HG03039 (cell line): Measurements from ENCODE around the gene RNF39.
A peak's percentile ranks its signal among the peaks of the same experiment; 100 is the strongest.

Experiments used
- ATAC-seq: cut with Tn5 transposase; IDR thresholded peaks from one replicate; pipeline ENCODE4 v1.9.1; 2021; ENCODE audit warnings: mild to moderate bottlenecking, moderate library complexity; ENCODE audit not compliant: unreplicated experiment

The RNF39 gene

DNA sequence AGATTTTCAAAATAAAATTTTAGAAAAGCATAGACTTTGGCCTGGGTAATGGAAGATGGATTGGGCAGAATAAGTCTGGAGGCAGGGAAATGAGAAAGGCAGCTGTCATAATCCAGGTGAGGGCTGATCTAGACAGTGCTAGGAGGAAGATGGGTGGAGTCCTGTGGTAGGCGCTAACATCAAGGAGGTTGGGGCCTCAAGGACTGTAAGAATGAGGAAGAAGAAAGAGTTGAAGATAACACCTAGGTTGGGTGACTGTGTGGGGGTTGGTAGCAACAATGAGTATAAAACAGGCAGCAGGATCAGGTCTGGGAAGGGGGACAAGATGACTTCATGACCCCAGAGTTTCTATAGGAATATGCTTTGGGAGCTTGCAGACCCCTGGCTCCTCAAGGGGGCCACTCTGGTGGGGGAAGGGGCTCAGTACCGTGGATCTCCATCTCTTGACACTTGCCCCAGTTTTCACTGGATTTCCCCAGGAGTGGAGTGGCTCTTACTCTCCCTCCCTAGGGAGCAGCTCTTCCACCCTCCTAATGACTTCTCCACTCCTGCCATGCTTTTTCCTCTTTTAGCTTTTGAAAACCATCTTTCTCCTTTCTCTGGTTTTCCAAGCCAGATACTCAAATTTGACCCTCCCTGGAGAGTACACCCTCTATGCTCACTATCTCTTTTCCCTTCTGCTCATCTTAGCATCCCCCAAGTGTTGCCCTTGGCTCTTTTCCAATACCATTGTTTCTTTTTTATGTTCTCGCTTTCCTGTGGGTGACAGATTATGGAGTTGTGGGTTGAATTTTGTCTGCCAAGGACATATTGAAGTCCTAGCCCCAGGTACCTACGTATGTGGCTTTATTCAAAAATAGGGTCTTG is 22.6 kb upstream of the RNF39 start:
- ATAC-seq = no peak

DNA sequence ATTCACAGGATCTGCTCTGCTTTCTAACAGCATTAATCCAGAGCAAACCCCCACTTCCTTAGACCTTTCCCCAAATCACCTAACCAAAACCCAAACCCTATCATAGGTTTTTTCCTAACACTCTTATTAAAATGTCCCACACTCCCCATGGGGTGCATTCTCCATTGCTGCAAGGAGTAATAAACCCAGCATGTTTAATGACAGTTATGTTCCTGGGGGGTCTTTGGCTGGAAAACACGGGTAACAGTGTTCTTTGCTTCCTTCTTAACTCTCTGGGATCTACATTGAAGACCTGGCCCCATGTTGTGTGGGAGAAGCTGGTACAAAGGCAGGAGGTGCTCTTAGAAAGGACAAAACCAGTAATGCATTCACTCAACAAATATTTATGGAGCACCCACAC is 21.3 kb upstream of the RNF39 start:
- no peak for ATAC-seq

DNA sequence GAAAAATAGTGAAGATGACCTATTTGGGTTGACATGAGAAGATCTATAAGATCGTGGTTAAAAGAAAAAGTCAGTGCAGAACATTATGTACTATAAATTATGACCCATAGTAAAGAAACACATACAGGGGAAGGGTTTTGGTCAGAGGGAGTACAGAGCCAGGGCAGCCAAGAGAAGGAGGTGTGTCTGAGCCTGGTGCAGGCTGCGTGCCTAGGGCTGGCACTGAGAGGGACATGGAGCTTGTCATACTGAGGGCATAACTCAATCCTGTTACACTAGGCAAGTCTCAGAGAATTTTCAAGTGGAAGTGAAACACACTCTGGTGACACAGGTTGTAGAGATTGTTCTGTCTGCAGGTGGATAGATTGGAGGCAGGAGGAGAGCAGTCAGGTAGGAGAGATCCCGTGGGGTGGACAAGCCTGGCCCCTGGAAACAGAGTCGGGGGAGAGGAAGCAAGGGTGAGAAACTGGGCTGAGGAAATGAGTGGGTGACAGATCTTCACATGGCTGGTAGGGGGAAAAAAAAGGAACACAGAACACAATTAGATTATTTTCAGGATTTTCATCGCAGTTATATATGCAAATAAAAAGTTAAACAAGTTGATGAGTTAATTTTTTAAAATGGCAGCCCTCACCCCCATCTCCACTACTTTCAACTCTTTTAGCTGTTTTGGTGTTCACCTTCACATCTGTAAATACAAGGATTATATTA is 18.5 kb upstream of the RNF39 start:
- ATAC-seq = no peak

DNA sequence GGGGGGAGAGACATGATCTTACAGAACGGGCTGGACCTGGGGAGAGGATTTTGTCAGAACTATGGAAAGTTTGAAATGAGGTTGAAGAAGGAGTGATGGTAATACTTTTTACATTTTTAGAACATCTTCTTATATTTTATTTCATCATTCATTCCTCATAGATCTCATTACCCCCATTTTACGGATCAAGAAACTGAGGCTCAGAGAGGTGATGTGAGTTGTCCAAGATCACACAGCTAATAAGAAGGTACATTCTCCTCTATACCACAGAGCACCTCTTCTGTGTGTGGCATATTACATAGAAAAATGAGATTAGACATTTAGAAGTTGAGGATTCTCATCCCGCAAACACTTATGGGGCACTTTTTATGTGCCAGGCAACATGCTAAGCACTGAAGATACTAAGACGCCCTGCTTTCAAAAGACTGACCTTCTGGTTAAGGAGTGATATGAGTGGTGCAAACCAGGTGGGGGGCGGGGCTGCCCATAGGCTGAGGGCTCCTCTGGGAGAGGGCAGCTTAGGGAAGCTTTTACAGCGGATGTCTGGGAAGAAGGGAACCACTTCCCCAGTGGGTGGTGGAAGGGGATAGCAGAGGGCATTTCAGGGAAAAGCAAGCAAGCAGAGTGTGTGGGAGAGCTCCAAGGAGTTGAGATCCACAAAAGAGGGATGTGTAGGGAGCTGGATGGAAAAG is 17.4 kb upstream of the RNF39 start:
- ATAC-seq = no peak

DNA sequence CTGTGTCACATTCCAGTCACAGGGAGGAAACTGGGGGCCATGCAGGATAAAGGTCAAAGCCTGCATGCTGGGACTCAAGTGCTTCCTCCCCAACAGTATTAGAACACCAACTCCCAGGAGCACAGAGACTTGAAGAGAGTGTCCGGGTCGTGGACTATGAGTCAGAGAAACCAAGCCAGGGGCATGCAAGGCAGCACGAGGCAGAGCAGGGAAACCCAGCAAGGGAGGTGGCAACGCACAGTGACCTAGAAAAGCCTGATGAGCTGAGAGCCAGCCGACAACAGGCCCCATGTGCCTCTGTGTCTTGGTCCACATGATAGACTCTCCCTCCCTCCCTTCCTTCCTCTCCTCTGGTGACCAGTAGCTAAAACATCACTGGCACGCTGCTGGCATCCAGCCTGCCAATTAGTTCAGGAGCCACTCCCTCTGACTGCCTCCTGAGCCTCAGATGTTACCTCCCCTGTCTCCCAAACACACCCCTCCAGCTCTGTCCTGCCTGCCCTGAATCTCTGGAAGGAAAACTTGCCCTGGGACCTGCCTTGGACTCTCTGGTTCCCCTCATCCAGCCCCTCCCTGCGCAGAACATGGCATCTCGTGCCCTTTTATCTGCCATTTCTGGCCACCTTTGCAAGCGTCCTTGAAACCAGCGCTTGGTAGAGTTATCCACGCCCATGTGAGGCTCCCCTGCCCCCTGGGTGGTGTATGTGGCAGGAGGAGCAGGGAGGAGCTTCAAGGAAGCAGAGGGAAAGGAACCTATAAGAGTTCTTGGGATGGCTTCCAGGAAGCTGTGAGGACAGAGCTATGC is 16.2 kb upstream of the RNF39 start:
- no peak for ATAC-seq

DNA sequence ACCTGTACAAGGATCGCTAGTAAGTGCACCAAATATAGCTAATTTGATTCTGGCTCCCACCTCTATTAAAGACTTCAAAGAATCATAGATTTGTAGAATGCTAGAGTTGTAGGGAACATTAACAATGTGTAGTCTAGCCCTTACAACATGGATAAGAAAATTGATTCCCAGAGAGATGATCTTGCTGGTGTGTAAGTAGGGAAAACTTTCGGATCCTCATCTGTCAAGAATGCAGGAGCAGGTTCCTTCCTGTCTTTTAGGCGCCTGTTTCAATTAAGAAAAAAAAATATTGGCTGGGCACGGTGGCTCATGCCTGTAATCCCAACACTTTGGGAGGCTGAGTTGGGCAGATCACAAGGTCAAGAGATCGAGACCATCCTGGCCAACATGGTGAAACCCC is 12.3 kb upstream of the RNF39 start:
- ATAC-seq = no peak

DNA sequence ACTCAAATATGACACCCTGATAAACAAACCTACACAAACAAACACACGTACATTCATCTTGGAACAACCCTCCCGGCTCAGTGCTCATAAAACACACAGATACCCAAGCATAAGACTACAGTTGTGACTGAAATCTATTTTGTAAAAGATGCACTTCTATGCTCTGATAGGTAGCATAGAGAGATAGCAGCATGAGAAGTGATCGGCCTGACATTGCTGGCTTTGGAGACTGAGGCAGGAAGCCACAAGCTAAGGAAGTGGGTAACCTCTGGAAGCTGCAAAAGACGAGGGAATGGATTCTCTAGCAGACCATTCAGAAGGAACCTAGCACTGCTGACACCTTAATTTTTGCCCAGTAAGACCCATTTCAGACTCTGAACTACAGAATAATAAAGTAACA is 1.6 kb upstream of the RNF39 start:
- ATAC-seq = no peak

DNA sequence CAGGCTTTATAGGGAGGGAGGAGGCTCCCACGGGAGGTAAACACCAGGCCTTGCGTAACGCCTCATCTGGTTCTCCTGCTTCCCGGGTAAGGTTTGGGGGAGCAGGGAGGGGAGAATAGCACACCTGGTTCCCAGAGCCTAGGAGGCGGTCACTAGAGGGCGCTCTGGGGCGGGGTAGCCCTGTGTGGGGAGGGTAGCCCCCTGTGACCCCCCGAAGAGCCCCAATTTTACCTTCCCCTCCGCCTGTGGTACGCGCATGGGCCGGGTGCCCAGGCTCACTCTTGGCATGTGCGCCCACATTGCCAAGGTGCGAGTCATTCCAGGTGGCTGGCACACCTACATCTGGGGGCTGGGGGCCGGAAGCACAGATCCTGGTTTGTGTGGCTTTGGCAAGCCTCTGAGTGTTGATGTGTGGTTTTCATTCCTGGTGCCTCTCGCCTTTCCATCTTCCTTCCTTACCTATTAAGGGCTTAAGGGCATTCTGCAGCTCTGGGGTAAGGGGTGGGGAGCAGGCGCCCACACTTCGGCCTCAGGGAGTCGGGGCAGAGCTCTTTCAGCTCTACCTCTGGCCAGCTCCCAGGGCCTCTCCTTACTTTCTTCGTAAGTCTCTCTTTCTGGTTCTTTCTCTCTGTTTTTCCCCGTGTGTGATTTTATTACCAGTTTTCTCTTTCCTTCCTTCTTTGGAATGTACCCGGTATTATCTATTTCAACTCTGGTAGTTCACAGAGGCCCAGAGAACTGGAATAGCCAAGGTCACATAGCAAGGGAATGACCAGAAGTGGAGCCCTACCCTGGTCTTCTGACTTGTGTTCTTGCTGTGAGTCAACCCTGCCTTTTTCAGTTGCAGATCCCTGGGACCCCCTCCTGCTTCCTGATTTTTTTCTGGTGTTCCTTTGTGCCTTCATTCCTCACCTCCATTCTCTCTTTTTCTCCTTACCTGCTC is 492 bp upstream of the RNF39 start:
- ATAC-seq = no peak

DNA sequence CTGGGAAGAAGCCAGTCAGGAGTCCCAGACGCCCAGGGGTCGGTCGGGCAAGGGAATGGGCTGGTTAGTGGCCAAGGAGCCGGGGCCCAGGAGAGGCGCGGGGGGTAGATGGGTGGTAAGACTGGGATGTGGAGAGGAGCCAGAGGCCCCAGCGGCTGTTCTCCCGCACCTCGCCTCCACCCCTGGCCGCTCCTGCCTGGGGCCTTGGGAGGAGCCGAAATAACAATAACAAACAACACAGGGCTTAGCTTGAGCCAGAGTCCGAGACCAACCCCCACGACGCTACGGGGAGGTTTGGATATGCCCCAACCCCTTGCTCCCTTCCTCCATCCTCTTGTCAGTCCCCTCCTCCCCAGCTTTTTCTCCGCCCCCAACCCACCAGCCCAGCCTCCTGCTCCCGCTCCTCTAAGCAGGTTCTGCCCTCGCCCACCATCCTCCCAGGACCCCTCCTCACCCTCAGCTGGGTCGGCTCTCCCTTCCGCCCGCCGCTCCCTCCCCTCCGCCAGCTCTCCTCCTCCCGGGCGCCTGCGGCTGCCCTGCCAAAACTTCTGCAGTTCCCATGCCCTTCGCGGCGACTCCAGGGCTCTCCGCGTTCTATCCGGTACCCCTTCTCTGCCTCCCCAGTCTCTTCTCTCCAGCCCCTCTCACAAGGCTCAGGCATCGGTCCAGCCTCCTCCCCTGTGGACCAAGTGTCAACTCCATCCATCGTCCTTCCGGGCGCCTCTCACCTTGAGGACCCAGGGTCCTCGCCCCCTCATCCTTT is 1.1 kb downstream of the RNF39 start:
- ATAC-seq = no peak

DNA sequence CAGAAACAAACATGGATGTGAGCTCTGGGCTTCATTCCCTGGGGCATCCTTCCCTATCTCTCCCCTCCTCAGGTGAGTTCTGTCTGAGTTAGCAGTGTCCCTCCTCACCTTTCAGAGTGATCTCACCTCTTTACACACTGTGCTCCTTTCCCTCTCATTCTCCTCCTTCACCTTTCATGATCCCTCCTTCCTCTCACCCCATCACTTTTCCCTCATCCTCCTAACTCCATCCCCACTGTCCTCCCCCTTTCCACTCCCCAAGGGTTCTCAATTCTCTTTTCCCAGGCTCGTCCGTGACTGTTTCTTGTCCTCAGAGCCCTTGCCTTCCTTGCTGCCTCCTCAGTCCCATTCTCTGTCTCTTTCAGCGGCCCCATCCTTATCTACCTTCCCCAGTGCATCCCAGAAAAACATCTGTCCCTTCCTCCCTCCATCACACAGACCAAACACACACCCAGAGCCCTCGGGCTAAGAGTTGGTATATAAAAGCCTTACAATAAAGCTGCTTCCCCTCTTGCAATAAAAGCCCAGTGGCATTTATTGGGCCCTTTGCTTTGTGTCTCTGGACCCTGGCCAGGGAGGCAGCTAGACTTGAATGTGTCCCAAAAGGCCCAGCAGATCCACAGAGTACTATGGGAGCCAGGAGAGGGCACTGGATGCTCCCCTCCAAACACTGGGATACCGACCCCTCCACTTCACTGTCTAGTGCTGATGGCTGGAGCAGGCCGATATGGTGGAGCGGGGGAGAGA is 1.9 kb downstream of the RNF39 start:
- no peak for ATAC-seq

DNA sequence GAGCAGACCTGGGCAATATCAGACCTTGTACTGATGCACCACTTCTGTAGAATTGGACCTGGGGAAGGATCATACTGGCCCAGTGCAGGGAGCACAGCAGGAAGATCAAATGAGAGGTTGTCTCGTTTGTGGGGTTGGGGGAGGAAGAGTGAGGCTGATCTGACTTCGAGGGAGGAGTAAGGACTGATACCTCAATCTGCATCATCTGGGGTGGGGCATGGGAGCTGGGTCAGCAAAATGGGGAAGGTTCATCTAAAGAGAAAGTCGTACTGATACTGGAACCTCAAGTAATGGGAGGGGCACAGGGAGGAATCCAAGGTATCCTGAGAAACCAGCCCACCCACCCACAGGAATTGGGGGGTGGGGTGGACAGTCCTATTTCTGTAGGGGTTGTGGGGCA is 3.7 kb downstream of the RNF39 start:
- no peak for ATAC-seq

DNA sequence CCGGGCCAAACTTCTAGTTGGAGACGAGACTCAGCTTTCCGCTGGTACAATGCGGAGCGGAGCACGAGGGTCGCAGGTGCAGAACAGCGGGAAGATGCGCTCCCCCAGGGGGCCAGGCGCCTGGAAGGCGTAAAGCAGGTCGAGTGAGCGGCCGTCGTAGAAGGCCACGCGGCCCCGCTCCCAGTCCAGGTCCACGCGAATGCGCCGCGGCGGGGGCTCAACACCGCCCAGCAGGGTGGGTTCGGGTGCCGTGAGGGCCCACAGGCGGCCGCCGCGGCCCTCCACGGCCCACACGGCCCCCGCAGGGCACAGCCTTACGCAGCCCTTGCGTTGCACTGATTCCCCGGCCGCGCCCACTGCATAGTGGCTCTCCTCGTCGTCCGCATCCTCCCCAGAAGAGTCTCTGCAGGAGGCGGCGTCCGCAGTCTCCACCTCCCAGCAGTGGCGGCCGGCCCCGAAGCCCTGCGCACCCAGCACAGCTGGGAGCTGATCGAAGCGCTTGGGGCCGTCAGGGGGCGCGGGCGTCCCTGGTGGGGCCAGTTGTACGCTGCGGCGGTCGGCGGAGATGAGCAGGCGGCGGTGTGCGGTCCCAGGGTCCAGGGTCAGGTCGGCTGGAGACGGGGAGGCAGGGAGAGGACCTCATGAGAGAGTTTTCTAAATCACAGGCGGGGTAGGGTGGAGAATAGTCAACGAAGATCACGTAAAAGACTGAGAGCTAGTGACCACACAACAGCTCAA is 4.3 kb downstream of the RNF39 start:
- ATAC-seq = no peak

DNA sequence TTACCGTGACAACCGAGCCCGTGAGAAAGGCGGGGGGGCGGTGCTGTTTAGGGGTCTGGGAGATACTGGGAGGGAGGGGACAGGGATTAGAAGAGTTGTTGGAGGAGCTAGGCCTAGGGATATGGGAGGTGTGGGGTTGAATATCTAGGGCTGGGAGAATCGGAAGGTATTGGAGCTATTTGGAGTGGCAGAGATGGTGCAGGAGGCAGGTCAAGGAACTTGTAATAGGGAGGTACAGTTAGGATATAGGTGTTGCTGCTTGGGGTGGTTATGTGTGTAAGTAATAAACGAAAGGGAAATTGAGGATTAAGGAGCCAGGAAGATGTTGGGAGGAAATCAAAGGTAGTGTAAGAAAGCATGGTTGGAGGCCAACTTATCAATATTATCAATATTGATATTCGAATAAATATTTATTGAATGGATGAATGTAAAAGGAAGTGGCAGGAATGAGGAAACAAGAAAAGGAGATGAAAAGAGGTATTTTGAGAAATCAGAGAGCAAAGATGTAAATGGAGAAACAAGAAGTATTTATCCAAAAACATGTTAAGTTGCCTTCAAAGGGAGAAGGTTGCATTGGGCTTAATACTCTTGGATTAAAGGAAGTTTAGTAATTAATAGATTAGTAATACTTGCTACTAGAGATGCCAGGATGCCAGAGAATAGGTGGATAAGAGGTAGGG is 8.0 kb downstream of the RNF39 start:
- no peak for ATAC-seq

DNA sequence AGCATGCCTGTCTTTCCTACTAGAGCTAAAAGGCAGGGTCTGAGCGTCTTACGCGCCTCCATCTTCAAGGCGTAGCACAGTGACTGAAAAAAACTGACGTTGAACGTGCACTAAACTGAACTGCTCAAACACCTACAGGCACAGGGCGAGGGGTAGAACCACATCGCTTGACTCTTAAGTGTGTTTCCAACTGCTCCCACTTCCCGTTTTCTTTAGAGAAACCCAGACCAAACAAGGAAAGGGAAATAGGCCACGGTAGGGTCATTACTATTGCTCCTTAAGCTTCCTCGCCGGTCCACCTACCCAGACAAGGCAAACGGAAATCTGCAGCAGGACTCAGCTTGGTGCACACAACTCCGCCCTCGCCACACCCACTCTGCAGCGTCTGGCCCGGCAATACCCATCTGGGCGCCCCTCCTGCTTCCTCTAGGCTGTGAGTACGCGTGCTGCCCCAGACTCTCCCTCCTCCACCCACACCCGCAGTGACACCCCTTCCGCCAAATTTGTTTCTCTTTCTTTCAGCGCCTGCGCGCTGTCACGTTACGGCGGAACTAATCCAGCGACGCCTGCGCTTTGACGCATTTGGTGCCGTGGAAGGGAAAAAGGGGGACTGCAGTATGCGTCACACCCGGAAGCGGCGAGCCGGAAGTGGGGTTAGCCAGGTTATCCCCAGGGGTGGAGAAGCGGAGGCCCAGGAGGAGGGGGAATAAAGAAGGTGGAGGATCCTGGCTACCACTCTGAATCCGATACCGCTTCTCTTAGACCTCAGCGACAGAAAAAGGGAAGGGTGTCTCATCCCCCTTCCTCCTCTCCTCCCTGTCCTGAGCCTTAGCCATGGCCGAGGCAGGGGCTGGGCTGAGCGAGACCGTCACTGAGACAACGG is 8.8 kb downstream of the RNF39 start, which contains the start of gene PPP1R11:
Gene PPP1R11 (plus strand): TSS at position 622 of the 883 bp plus-strand sequence. CDS start 213 bp downstream, at position 835.
- peak; percentile 91 for ATAC-seq

DNA sequence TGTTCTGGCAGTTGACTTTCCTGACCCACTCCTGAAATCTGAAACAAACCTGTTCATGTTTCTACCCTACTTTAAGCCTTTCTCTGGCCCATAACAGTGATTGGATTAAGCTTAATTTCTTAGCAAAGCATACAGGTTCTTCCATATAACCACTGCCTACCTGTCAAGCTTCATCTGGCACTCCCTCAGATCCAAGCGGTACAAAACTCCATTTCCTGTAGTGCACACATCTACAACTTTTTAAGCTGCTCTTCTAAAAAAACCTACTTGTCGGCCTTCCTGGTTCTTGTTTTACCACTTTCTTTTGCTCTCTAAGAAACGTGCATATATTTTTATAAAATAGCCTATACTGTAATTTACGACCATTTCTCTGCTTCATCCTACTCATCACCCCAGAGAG is 9.5 kb downstream of the RNF39 start:
- no peak for ATAC-seq

DNA sequence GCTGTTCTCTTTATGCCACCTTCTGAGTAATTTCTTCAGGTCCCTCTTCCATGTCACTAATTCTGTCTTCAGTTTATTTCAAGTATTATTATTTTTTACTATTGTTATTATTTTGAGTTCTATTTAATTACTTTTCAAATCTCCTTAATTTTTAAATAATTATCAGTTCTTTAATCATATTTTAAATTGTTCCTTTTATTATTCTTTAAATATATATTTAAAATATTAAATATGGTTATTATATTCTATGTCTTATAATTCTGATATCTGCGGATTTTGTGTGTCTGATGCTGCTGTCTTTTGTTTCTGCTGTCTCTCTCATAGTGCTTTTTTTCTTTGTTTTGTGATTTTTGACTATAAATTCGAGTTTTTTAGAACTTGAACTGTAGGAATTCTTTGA is 12.3 kb downstream of the RNF39 start:
- ATAC-seq = no peak
